Stimulated activated CD4-positive, alpha-beta T cell treated with anti-CD3 and anti-CD28 coated beads, Interleukin-4, amount 100 ng/mL, for 48 hours (primary cell): ENCODE data around the gene FRMD7.

Experiments
- DNase-seq, 2 donors: peaks; one replicate each; pipeline ENCODE4 v3.0.0-alpha.2; 2020; ENCODE audit warnings: low read depth in 2 of 2

The FRMD7 gene

DNA sequence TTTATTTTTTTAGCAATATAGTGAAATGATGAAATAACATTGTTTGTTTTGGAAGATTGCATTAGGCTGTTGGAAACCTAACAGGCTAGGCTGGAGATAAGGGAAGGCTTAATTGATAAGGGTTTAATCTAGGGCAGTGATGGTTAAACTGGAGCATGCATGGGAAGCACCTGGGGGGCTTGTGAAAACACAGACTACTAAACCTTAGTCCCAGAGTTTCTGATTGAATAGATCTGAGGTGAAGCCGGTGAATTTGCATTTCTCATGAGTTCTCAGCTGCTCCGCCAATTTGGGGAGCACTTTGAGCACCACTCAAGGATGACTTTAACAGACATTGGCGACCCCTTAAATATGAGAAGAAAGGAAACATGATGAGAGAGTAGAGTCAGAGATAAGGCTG lies 93.2 kb downstream of the FRMD7 start:
- no peak for DNase-seq

GRCh38 chrX:132033166-132033565 lies 94.7 kb downstream of the FRMD7 start:
- DNase-seq = no peak

DNA sequence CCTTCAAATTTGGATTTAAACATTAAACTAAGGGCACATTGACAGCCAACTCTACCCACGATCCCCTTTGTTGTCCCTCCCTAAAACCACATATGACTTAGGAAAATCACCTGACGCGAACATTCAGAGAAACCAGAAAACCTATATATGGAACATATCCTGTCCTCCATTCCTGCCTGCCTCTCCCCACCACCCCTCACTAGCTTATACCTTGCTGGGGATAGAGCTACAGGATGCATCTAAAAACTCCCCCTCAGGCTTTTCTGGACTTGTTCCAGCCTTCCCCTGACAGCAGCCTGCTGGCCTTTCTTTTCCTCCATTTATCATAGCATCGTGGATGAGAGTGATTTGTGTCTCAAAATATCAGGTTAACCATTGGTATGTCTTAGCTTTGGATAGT lies 96.0 kb downstream of the FRMD7 start:
- DNase-seq = no peak

DNA sequence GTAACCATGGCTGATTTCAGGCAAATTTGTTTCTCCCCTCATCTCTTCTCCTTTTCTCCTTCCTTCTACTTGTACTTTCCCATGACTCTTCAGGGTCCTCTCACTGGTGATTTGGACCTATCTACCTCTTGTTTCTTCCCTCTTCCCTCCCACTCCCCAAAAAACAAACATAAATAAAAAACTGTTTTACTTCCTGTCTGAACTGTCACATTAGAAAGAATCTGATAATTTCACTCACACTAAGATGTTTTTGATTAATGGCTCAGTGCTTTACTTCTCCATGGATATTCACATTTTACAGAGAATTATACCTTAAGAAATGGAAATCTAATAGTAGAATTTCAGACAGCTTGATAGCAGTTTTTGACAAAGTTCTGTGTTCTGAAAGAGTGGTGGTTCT lies 97.6 kb downstream of the FRMD7 start:
- no peak for DNase-seq
